ENCODE data around the gene HHAT. TPM values are rescaled to one million over a fixed set of nuclear protein-coding genes. Genes with fewer than 3 reads are reported as not detected.

The HHAT gene
- total RNA-seq, 1 donor from 2014 or later: 2.3 TPM

DNA sequence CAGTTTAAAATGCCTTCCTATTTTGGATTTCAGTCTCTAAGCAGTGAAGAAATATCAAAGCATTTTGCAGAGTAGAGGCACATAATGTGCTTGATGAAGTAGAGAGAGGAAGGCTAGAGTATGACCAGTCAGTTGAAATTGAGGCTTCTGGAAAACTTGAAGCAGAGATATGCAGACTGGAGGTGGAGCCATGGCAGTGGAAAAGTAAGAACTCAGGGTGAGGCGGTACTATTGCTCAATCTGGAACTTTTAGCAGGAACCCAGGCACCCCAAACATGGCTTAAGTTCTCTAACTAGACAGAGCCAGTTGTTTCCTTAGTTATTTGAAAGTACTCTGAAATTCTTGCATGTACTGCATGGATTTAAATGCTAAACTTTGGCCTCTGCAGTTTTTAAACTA lies 288.6 kb downstream of the HHAT start:
- no peak overlapping the region for H3K4me3 Mint-ChIP-seq (ENCODE audit: unreplicated experiment)
- H3K27me3 Mint-ChIP-seq (ENCODE audit: unreplicated experiment): peaks cover 8% of the 10 kb centered on the region
- H3K4me1 Mint-ChIP-seq (ENCODE audit: low read depth, unreplicated experiment): peaks cover 53% of the 10 kb centered on the region
- no peak for DNase-seq
- H3K27ac Mint-ChIP-seq (ENCODE audit: unreplicated experiment): peak overlapping the region; percentile 56
- no peaks in the 10 kb centered on the region for H3K36me3 Mint-ChIP-seq (ENCODE audit: unreplicated experiment)
- TF ChIP-seq CTCF (IDR thresholded peaks at IDR 0.05; ENCODE audit: partially characterized antibody, unreplicated experiment): no peak
- peaks cover 23% of the 10 kb centered on the region for H3K9me3 Mint-ChIP-seq (ENCODE audit: unreplicated experiment)

DNA sequence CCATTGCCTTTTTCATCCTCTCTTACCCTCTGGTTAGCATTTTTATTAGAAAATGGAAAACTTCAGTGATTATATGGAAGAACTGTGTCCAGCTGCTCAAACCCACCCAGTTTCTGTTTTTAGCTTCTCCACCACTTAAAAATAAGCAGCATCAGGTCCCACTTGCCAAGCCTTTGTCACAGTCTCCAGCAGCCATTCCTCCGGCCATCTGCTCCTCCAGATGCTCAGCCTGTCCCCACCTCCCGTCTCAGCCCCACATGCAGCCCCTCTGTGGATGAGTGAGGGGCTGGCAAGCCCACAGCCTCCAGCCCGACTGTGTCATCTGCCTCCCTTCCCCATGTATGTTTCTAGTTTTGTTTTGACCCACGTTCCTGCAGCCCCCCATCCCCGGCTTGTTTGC lies 289.7 kb downstream of the HHAT start:
- peak overlapping the region; percentile 97 for H3K27ac Mint-ChIP-seq (ENCODE audit: unreplicated experiment)

GRCh38 chr1:210620867-210621488 lies 292.3 kb downstream of the HHAT start:
- peaks cover 22% of the 10 kb centered on the region for H3K9me3 Mint-ChIP-seq (ENCODE audit: unreplicated experiment)
- peaks cover 72% of the 10 kb centered on the region for H3K4me1 Mint-ChIP-seq (ENCODE audit: low read depth, unreplicated experiment)
- no peaks in the 10 kb centered on the region for H3K36me3 Mint-ChIP-seq (ENCODE audit: unreplicated experiment)
- peak overlapping the region; percentile 6 for H3K4me3 Mint-ChIP-seq (ENCODE audit: unreplicated experiment)
- TF ChIP-seq CTCF (IDR thresholded peaks at IDR 0.05; ENCODE audit: partially characterized antibody, unreplicated experiment): no peak
- no peak overlapping the region for H3K27ac Mint-ChIP-seq (ENCODE audit: unreplicated experiment)
- peaks cover 8% of the 10 kb centered on the region for H3K27me3 Mint-ChIP-seq (ENCODE audit: unreplicated experiment)
- no peak for DNase-seq

More for the DNA sequence above, 289.7 kb downstream of the HHAT start:
- H3K9me3 Mint-ChIP-seq (ENCODE audit: unreplicated experiment): peaks cover 22% of the 10 kb centered on the region
- no peak for TF ChIP-seq CTCF (IDR thresholded peaks at IDR 0.05; ENCODE audit: partially characterized antibody, unreplicated experiment)
- no peaks in the 10 kb centered on the region for H3K36me3 Mint-ChIP-seq (ENCODE audit: unreplicated experiment)
- H3K27me3 Mint-ChIP-seq (ENCODE audit: unreplicated experiment): peaks cover 8% of the 10 kb centered on the region
- peak overlapping the region; percentile 37 for H3K4me3 Mint-ChIP-seq (ENCODE audit: unreplicated experiment)
- DNase-seq: peak; percentile 60
- peaks cover 56% of the 10 kb centered on the region for H3K4me1 Mint-ChIP-seq (ENCODE audit: low read depth, unreplicated experiment)

DNA sequence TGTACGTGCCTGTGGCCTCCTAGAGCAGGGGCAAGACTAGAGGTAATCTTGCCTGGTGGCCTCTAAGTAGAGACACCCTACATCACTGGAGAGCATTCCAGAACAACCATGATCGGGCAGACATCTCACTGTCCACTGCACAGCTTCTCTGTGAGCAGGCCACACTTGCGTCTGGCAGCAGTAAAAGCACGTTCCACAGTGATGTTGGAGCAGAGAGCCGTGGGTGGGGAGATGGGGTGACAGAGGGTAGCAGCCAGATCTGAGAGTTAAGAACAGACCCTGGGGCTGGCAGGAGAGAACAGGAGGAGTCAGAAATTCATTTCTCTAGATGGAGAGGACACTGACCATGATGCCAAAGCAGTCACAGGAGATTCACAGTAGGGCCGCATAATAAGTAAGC lies 293.0 kb downstream of the HHAT start:
- Mint-ChIP-seq H3K4me3 (ENCODE audit: unreplicated experiment) (peak overlapping the region; percentile 43), H3K27ac (ENCODE audit: unreplicated experiment) (peak overlapping the region; percentile 14), H3K36me3 (ENCODE audit: unreplicated experiment) (no peaks in the 10 kb centered on the region), H3K4me1 (ENCODE audit: low read depth, unreplicated experiment) (peaks cover 73% of the 10 kb centered on the region), H3K9me3 (ENCODE audit: unreplicated experiment) (peaks cover 18% of the 10 kb centered on the region), H3K27me3 (ENCODE audit: unreplicated experiment) (peaks cover 8% of the 10 kb centered on the region)
- no peak for TF ChIP-seq CTCF (IDR thresholded peaks at IDR 0.05; ENCODE audit: partially characterized antibody, unreplicated experiment)
- DNase-seq: no peak

DNA sequence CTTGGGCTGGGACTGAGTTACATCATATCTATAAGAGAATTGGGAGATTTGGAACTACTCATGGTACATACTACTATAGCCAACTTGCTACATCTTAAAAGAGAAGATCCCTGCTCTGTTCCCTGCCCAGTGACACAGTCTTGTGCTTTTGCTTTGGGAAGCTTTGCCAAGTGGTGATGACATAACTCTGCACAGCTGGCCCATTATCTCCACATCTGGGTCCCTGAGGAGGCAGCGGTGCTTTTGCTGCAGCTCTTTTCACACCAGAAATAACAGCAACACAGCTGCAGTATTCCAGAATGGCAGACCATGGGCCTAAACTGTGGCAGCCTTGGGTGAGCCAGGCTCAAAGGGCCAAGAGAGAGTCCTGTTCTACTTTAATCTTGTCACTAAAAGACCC lies 296.0 kb downstream of the HHAT start:
- Mint-ChIP-seq H3K4me1 (ENCODE audit: low read depth, unreplicated experiment) (peaks cover 50% of the 10 kb centered on the region), H3K27me3 (ENCODE audit: unreplicated experiment) (no peaks in the 10 kb centered on the region), H3K27ac (ENCODE audit: unreplicated experiment) (no peak overlapping the region), H3K9me3 (ENCODE audit: unreplicated experiment) (peaks cover 3% of the 10 kb centered on the region), H3K36me3 (ENCODE audit: unreplicated experiment) (no peaks in the 10 kb centered on the region), H3K4me3 (ENCODE audit: unreplicated experiment) (no peak overlapping the region)
- no peak for DNase-seq
- no peak for TF ChIP-seq CTCF (IDR thresholded peaks at IDR 0.05; ENCODE audit: partially characterized antibody, unreplicated experiment)
